ENCODE results near the gene CSMD2. TPM values are rescaled to one million over a fixed set of nuclear protein-coding genes. Genes with fewer than 3 reads are reported as not detected.

Gene CSMD2
- total RNA-seq (2014; rRNA removed; shearing (Covaris generic)) (not detected in 2 replicates), total RNA-seq (2022) (not detected in 2 replicates), Bru-seq, nascent RNA (percentile 1 among the genes with signal in this experiment), BruChase-seq, experiment 1, labeled RNA remaining after a 6-hour chase (percentile 2 among the genes with signal in this experiment), BruChase-seq, experiment 2, labeled RNA remaining after a 2-hour chase (percentile 2 among the genes with signal in this experiment)
- long read RNA-seq = 0 reads

DNA sequence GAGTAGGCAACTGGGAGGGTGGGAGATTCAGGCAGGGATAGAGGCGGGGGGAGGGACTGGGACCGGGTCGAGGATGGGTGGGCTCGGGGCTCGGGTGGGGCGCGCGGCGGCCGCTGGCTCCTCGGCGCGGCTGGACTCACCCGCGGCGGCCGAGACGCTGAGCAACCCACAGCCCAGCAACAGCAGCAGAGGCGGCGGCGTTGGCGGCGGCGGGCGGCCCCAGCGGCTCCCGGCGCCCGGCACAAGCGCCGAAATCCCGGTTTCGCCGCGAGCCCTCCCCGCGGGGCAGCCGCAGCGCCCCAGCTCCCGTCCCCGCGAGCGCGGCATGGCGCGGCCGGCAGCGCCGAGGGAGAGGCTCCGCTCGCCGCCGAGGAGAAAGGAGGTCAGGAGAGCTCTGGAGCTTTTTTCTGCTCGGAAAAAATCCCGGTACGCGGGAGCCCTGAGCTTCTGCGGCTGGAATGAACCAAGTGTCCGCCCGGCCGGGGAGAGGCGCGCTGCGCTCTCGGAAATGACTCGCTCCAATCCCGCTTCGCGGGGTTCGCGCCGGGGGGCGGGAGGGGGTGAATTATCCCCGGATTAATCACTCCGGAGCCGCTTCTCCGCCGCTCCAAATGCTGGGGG lies at the start of gene CSMD2:
TSS of gene CSMD2 (minus strand) at position 460 of the 621 bp plus-strand sequence. CDS start at position 327, 133 bp downstream.
- ChIA-PET POLR2A (no interaction called here), CTCF (ENCODE audit: unreplicated experiment) (no interaction called here)
- no peak within 1 kb of the TSS for H3K4me3 ChIP-seq (ENCODE audit: low read depth, low read length, poor library complexity, severe bottlenecking)
- intact Hi-C loops (cut with micrococcal nuclease; ENCODE audit: unreplicated experiment) = no loop called here
- no peak within 1 kb of the TSS for H2AFZ ChIP-seq (ENCODE audit: low read length)
- no peak for DNase-seq (ENCODE audit: low spot score)
- H3K36me3 ChIP-seq (ENCODE audit: insufficient read depth, low read length) = no peaks in the 10 kb centered on the region
- H3K4me2 ChIP-seq (ENCODE audit: low read length) = no peak within 1 kb of the TSS
- no peaks in the 10 kb centered on the region for H3K9me2 ChIP-seq (ENCODE audit: insufficient read depth, low read length)
- no peaks in the 10 kb centered on the region for H4K20me1 ChIP-seq (ENCODE audit: insufficient read depth, low read length)
- TF ChIP-seq, protein P1, sequence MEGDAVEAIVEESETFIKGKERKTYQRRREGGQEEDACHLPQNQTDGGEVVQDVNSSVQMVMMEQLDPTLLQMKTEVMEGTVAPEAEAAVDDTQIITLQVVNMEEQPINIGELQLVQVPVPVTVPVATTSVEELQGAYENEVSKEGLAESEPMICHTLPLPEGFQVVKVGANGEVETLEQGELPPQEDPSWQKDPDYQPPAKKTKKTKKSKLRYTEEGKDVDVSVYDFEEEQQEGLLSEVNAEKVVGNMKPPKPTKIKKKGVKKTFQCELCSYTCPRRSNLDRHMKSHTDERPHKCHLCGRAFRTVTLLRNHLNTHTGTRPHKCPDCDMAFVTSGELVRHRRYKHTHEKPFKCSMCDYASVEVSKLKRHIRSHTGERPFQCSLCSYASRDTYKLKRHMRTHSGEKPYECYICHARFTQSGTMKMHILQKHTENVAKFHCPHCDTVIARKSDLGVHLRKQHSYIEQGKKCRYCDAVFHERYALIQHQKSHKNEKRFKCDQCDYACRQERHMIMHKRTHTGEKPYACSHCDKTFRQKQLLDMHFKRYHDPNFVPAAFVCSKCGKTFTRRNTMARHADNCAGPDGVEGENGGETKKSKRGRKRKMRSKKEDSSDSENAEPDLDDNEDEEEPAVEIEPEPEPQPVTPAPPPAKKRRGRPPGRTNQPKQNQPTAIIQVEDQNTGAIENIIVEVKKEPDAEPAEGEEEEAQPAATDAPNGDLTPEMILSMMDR (conservative IDR thresholded peaks at IDR 0.05; ENCODE audit: low read length) = no peak
- TF ChIP-seq EZH2phosphoT487 (IDR thresholded peaks at IDR 0.05; ENCODE audit: borderline replicate concordance, low read depth, low read length) = no peak
- BruUV-seq (replicated peaks) = no TSS peak
- no peaks in the 10 kb centered on the region for H3K4me1 ChIP-seq (ENCODE audit: insufficient read depth, low read length, poor library complexity, severe bottlenecking)
- no peaks in the 10 kb centered on the region for H3K9me3 ChIP-seq (ENCODE audit: low read length)
- H3K27ac ChIP-seq (ENCODE audit: low read depth, low read length, poor library complexity, severe bottlenecking) = no peak within 1 kb of the TSS
- H3K79me2 ChIP-seq (ENCODE audit: insufficient read depth, low read depth, low read length) = no peaks in the 10 kb centered on the region

DNA sequence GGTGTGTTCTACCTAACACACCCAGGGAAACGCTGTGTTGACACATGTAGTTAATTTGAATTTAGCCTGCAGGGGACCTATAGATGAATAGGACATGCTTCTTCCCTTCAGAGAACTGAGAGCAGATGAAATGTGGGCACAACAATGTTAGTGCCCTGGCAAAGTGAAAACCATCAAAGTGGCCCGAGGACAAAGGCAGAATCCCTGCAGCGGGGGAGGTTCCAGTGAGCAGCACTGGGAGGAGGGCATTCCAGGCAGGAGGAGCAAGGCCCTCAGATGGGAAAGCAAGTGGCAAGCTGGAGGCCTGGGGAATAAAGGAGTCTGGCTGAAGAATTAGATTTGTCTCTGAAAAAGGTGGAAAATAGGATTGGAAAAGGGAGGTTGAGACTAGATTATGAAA lies 48.9 kb upstream of the CSMD2 start:
- Histone ChIP-seq H3K36me3 (ENCODE audit: insufficient read depth, low read length) (no peaks in the 10 kb centered on the region), H2AFZ (ENCODE audit: low read length) (no peak overlapping the region), H3K79me2 (ENCODE audit: insufficient read depth, low read depth, low read length) (no peaks in the 10 kb centered on the region), H3K4me1 (ENCODE audit: insufficient read depth, low read length, poor library complexity, severe bottlenecking) (no peaks in the 10 kb centered on the region), H3K9me2 (ENCODE audit: insufficient read depth, low read length) (no peaks in the 10 kb centered on the region), H3K4me2 (ENCODE audit: low read length) (no peak overlapping the region), H3K9me3 (ENCODE audit: low read length) (no peaks in the 10 kb centered on the region), H3K27ac (ENCODE audit: low read depth, low read length, poor library complexity, severe bottlenecking) (no peak overlapping the region), H4K20me1 (ENCODE audit: insufficient read depth, low read length) (no peaks in the 10 kb centered on the region), H3K4me3 (ENCODE audit: low read depth, low read length, poor library complexity, severe bottlenecking) (no peak overlapping the region)
- no peak for DNase-seq (ENCODE audit: low spot score)
- intact Hi-C loops (cut with micrococcal nuclease; ENCODE audit: unreplicated experiment) = no loop called here
- BruUV-seq (replicated peaks) = no TSS peak
- POLR2A ChIA-PET = no interaction called here
- CTCF ChIA-PET (ENCODE audit: unreplicated experiment) = no interaction called here
- no peak for TF ChIP-seq EZH2phosphoT487 (IDR thresholded peaks at IDR 0.05; ENCODE audit: borderline replicate concordance, low read depth, low read length)
- TF ChIP-seq, protein P1 (conservative IDR thresholded peaks at IDR 0.05; ENCODE audit: low read length) = no peak

DNA sequence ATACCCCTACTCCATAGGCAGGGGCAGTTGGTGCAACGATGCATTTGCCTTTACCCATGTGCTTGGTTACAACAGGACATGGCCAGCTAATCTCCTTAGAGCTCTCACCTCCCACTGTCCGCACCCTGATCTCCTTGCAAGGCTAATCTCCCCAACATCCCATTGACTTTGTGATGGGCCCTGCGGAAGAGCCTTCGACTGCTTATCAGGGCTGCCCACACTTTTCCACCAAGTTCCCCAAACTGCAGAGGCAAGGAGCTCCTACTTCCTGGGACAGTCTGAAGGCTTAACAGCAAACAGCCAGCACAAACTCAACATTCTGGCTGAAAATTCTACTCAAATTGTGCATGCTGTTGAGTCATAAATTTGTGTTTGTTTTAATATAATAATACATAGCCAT lies 47.6 kb upstream of the CSMD2 start:
- Histone ChIP-seq H2AFZ (ENCODE audit: low read length) (no peak overlapping the region), H3K4me3 (ENCODE audit: low read depth, low read length, poor library complexity, severe bottlenecking) (no peak overlapping the region), H3K36me3 (ENCODE audit: insufficient read depth, low read length) (no peaks in the 10 kb centered on the region), H4K20me1 (ENCODE audit: insufficient read depth, low read length) (no peaks in the 10 kb centered on the region), H3K9me2 (ENCODE audit: insufficient read depth, low read length) (no peaks in the 10 kb centered on the region), H3K4me1 (ENCODE audit: insufficient read depth, low read length, poor library complexity, severe bottlenecking) (no peaks in the 10 kb centered on the region), H3K27ac (ENCODE audit: low read depth, low read length, poor library complexity, severe bottlenecking) (no peak overlapping the region), H3K4me2 (ENCODE audit: low read length) (no peak overlapping the region), H3K79me2 (ENCODE audit: insufficient read depth, low read depth, low read length) (no peaks in the 10 kb centered on the region), H3K9me3 (ENCODE audit: low read length) (no peaks in the 10 kb centered on the region)
- ChIA-PET CTCF (ENCODE audit: unreplicated experiment) (no interaction called here), POLR2A (no interaction called here)
- TF ChIP-seq, protein P1 (conservative IDR thresholded peaks at IDR 0.05; ENCODE audit: low read length) = no peak
- no peak for TF ChIP-seq EZH2phosphoT487 (IDR thresholded peaks at IDR 0.05; ENCODE audit: borderline replicate concordance, low read depth, low read length)
- BruUV-seq (replicated peaks) = no TSS peak
- intact Hi-C loops (cut with micrococcal nuclease; ENCODE audit: unreplicated experiment) = no loop called here
- DNase-seq (ENCODE audit: low spot score) = no peak
